Breast epithelium (tissue), 4 donors: ENCODE data around the gene SMARCE1. TPM values are rescaled to one million over a fixed set of nuclear protein-coding genes. Genes with fewer than 3 reads are reported as not detected.

Experiments
- DNase-seq, 2 donors: peaks; one replicate each; pipeline ENCODE4 v3.0.0-alpha.2; 2019; ENCODE audit warnings: low spot score in 2 of 2
- H3K27ac ChIP-seq, 2 donors: fragments of 200-600 bp; sonication (generic) in 1 of 2; one replicate each; pipeline ENCODE4 v1.5.1; 2016 to 2019; ENCODE audit warnings: mild to moderate bottlenecking in 1 of 2
- H3K27me3 ChIP-seq, 2 donors: fragments of 200-600 bp; sonication (generic) in 1 of 2; one replicate each; pipeline versions ENCODE4 v1.5.1 to v1.6.0; 2017 to 2019; ENCODE audit warnings: control low read depth in 1 of 2, mild to moderate bottlenecking in 1 of 2
- H3K36me3 ChIP-seq: fragments of 200-600 bp; one replicate; pipeline ENCODE4 v1.5.1; 2019
- H3K4me1 ChIP-seq, 2 donors: fragments of 200-600 bp; sonication (generic); one replicate each; pipeline ENCODE4 v1.5.1; 2016 to 2019; ENCODE audit warnings: control low read depth in 1 of 2
- H3K4me3 ChIP-seq, 3 donors: fragments of 200-600 bp; sonication (generic); 1 replicate in 2 of 3; 2 replicates in 1 of 3; pipeline ENCODE4 v1.5.1; 2016 to 2019; ENCODE audit warnings: mild to moderate bottlenecking in 3 of 3, moderate library complexity in 2 of 3
- H3K9me3 ChIP-seq, 2 donors: fragments of 200-600 bp; sonication (generic) in 1 of 2; one replicate each; pipeline ENCODE4 v1.5.1; 2016 to 2019; ENCODE audit warnings: control low read depth in 1 of 2
- POLR2A ChIP-seq: fragments of 450-650 bp; IDR thresholded peaks from one replicate; pipeline ENCODE4 v1.6.1; 2016; ENCODE audit warnings: antibody characterized with exemption, mild to moderate bottlenecking, moderate library complexity
- POLR2AphosphoS5 ChIP-seq, 3 donors: sonication (generic); formaldehyde crosslinking; IDR thresholded peaks; one replicate each; pipeline ENCODE4 v1.6.1; 2017; ENCODE audit warnings: antibody characterized with exemption in 3 of 3
- intact Hi-C: fragments of 100-400 bp; cut with DNase I; formaldehyde crosslinking; loops from one replicate; pipeline ENCODE4 v1.15.1; 2023; ENCODE audit warnings: low total_unique reads
- total RNA-seq, 3 donors: library from RNA; depleted of rRNA; stranded (reverse); fragments of >200 nt; gene quantifications; one replicate each; pipeline ENCODE4 v1.1.0, GENCODE V29; 2016
- TF ChIP-seq, protein P1 (sequence below), 3 donors: fragments of 450-650 bp; IDR thresholded peaks; one replicate each; pipeline ENCODE4 v1.5.1; 2016 to 2017; ENCODE audit warnings: antibody characterized with exemption in 3 of 3, mild to moderate bottlenecking in 3 of 3, moderate library complexity in 3 of 3

SMARCE1 gene
- total RNA-seq, 3 donors from 2014 or later, result 91.4 to 122 (median 98.4) TPM

DNA sequence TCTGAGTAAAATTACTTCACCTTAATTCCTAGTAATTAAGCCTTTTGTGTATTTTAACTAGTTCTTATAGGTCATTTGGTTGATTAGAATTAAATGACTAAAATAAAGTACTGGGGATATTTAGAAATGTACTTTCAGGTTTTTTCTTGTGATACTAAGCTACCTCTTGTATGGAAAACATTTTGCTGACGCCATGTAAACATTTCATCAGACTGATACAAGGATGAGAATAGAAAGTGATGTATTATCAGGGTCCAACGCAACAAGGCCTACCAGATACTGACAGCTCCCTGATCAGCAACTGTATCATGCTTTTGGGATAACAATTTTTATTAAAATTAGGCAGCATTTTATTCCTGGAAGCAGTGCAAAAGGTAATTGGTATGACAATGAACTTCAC, 1.7 kb downstream of the SMARCE1 start:
- no peaks in the 10 kb centered on the region for H3K9me3 ChIP-seq
- no peaks in the 10 kb centered on the region for H3K36me3 ChIP-seq
- H3K27ac ChIP-seq, result no peak overlapping the region
- H3K27me3 ChIP-seq, result no peaks in the 10 kb centered on the region
- no peak overlapping the region for H3K4me3 ChIP-seq
- TF ChIP-seq, protein P1, sequence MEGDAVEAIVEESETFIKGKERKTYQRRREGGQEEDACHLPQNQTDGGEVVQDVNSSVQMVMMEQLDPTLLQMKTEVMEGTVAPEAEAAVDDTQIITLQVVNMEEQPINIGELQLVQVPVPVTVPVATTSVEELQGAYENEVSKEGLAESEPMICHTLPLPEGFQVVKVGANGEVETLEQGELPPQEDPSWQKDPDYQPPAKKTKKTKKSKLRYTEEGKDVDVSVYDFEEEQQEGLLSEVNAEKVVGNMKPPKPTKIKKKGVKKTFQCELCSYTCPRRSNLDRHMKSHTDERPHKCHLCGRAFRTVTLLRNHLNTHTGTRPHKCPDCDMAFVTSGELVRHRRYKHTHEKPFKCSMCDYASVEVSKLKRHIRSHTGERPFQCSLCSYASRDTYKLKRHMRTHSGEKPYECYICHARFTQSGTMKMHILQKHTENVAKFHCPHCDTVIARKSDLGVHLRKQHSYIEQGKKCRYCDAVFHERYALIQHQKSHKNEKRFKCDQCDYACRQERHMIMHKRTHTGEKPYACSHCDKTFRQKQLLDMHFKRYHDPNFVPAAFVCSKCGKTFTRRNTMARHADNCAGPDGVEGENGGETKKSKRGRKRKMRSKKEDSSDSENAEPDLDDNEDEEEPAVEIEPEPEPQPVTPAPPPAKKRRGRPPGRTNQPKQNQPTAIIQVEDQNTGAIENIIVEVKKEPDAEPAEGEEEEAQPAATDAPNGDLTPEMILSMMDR (IDR thresholded peaks at IDR 0.05), result no peak
- TF ChIP-seq POLR2A (no peak), POLR2AphosphoS5 (IDR thresholded peaks at IDR 0.05) (no peak)
- H3K4me1 ChIP-seq, result peaks cover 0 to 17% of the 10 kb centered on the region in 2 donors
- intact Hi-C loops, result no loop called here
- no peak for DNase-seq

DNA sequence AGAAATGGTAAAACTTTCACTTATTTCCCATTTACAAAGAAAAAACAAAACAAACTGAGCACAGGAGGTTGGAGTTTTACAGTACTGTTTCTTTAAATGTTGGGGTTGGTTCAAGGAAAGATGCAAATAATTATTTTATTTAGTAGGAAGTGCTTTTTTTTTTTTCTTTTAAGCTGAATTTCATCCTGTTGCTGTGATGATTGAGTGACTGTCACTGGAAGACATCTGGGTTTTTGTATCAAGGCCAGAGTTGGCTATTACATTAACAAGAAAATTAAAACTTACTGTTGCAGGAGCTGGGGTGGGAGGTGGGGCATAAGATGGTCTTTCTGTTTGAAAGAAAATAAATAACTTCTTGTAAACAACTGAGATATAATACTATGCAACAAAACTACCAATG, 2.3 kb downstream of the SMARCE1 start:
- no peak overlapping the region for H3K4me3 ChIP-seq
- TF ChIP-seq POLR2A (no peak), POLR2AphosphoS5 (IDR thresholded peaks at IDR 0.05) (no peak)
- TF ChIP-seq, protein P1 (IDR thresholded peaks at IDR 0.05), result no peak
- no peaks in the 10 kb centered on the region for H3K36me3 ChIP-seq
- H3K9me3 ChIP-seq, result no peaks in the 10 kb centered on the region
- DNase-seq, result no peak
- peaks cover 0 to 17% of the 10 kb centered on the region in 2 donors for H3K4me1 ChIP-seq
- no peak overlapping the region for H3K27ac ChIP-seq
- H3K27me3 ChIP-seq, result no peaks in the 10 kb centered on the region
- intact Hi-C loops, result no loop called here

DNA sequence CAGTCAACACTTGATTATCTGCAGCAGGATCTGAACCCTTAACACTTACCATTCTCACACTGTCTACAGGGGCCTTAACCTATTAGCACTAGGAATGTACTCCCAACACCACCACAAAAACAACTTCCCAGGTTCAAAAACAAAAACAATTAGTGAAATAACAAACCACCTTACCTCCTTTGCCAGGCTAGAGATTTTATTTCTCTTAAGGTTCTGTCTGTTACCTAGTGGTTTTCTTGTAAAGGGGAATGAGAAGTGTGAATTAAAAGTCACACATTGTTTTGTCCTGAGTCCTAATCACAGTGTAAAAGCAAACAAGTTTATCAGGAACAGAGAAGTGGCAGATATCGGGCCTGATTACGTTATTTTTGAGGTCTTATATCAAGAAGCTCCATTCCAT, 9.7 kb downstream of the SMARCE1 start:
- intact Hi-C loops, result no loop called here
- no peaks in the 10 kb centered on the region for H3K27me3 ChIP-seq
- TF ChIP-seq POLR2A (no peak), POLR2AphosphoS5 (IDR thresholded peaks at IDR 0.05) (no peak)
- TF ChIP-seq, protein P1 (IDR thresholded peaks at IDR 0.05), result no peak
- peaks cover 6% of the 10 kb centered on the region for H3K36me3 ChIP-seq
- no peak overlapping the region for H3K4me3 ChIP-seq
- no peaks in the 10 kb centered on the region for H3K9me3 ChIP-seq
- no peak overlapping the region for H3K27ac ChIP-seq
- no peaks in the 10 kb centered on the region for H3K4me1 ChIP-seq
- no peak for DNase-seq

DNA sequence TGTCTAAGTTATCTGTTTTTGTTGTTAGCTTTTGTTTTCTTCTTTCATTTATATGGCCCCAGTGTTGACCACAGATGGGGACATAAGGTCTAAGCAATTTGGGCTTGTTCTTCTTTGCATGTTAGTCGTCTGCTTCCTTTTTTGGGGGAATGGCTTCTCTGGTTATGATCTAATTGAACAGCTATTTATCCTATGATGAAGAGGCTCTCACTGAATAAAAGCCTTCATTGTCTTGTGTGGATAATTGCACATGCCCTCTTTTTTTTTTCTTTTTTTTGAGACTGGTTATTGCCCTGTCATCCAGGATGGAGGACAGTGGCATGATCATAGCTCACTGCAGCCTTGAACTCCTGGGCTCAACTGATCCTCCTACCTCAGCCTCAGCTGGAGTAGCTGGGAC, 13.7 kb downstream of the SMARCE1 start:
- no peaks in the 10 kb centered on the region for H3K27me3 ChIP-seq
- no peaks in the 10 kb centered on the region for H3K9me3 ChIP-seq
- no peak overlapping the region for H3K27ac ChIP-seq
- no peak overlapping the region for H3K4me3 ChIP-seq
- intact Hi-C loops, result loop anchor here (5.0 kb wide), 1 partner anchor 1258 kb away; no protein-coding TSS in a partner anchor
- DNase-seq, result no peak
- H3K36me3 ChIP-seq, result peaks cover 6% of the 10 kb centered on the region
- no peaks in the 10 kb centered on the region for H3K4me1 ChIP-seq
- TF ChIP-seq POLR2A (no peak), POLR2AphosphoS5 (IDR thresholded peaks at IDR 0.05) (no peak)
- TF ChIP-seq, protein P1 (IDR thresholded peaks at IDR 0.05), result no peak

DNA sequence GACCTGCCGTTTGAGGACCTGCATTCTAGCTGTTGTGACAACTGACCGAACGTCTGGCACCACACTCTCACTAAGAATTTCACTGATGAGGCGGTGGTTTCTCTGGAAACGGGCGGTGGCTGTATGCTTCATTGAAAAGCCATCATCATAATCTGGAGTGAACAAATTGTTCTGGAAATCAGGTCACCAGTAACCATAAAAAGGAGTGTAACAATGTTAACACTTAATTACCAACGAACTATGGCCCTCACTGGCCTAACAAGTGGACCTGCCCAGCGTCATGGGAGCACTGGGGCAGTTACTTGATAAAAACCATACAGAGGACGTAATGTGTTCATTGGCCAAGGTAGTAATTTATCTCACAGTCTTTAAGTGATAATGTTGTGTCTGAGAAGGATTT, 15.4 kb downstream of the SMARCE1 start:
- Histone ChIP-seq H3K27me3 (no peaks in the 10 kb centered on the region), H3K36me3 (peaks cover 6% of the 10 kb centered on the region), H3K4me3 (no peak overlapping the region), H3K4me1 (no peaks in the 10 kb centered on the region), H3K27ac (no peak overlapping the region), H3K9me3 (no peaks in the 10 kb centered on the region)
- no peak for DNase-seq
- TF ChIP-seq POLR2A (no peak), POLR2AphosphoS5 (IDR thresholded peaks at IDR 0.05) (no peak)
- TF ChIP-seq, protein P1 (IDR thresholded peaks at IDR 0.05), result no peak
- intact Hi-C loops, result loop anchor here (5.0 kb wide), 1 partner anchor 1260 kb away; no protein-coding TSS in a partner anchor
